Measurements from ENCODE around the gene GPR162. TPM values are rescaled to one million over a fixed set of nuclear protein-coding genes. Genes with fewer than 3 reads are reported as not detected.

The GPR162 gene
- total and polyA plus RNA-seq, 4 experiments from 2014 or later: 0.32 TPM; not detected in 3

- Histone ChIP-seq H3K4me3 (ENCODE audit: low read length in 2 of 2) (no peak overlapping the region), H3K9me3 (ENCODE audit: control insufficient read depth in 1 of 2, low read length in 2 of 2) (no peaks in the 10 kb centered on the region), H3K27ac (ENCODE audit: low read depth, low read length) (peak overlapping the region; percentile 18), H3K27me3 (ENCODE audit: insufficient read depth, low read length) (peaks cover 17% of the 10 kb centered on the region), H3K4me1 (ENCODE audit: insufficient read depth, low read length) (peaks cover 54% of the 10 kb centered on the region), H3K36me3 (ENCODE audit: insufficient read depth, low read length) (no peaks in the 10 kb centered on the region)
- Mint-ChIP-seq H3K36me3 (peaks cover 0 to 3% of the 10 kb centered on the region in 2 donors), H3K4me3 (peak overlapping the region; percentile 10 to 94 (median 81)), H3K4me1 (peaks cover 30 to 75% (median 56%) of the 10 kb centered on the region in 4 donors), H3K27me3 (peaks cover 8 to 36% of the 10 kb centered on the region in 2 donors), H3K9me3 (peaks cover 0 to 5% (median 0%) of the 10 kb centered on the region in 8 donors), H3K27ac (peak overlapping the region; percentile 78 to 95 (median 89))
- ChIA-PET CTCF (ENCODE audit: partially characterized antibody) (interaction anchor here (1.9 to 28.3 kb wide), 6 partner anchors 9 to 53 kb away, joined by 5 to 343 read pairs (median 24); partner anchors contain the start of genes CD4, GPR162, MLF2 and P3H3), POLR2A (ENCODE audit: partially characterized antibody) (interaction anchor here (1.3 to 5.4 kb wide), 11 partner anchors 8 to 97 kb away, joined by 4 to 44 read pairs (median 5); partner anchors contain the start of genes CD4, MLF2, P3H3 and PTMS)
- intact Hi-C loops (cut with micrococcal nuclease): no loop called here
- no peak for DNase-seq
Observed at GRCh38 chr12:6775185-6776174, 46.1 kb upstream of the GPR162 start.

- peaks cover 22 to 65% (median 45%) of the 10 kb centered on the region in 4 donors for H3K4me1 Mint-ChIP-seq
- Histone ChIP-seq H3K4me1 (ENCODE audit: insufficient read depth, low read length) (peaks cover 39% of the 10 kb centered on the region), H3K9me3 (ENCODE audit: control insufficient read depth in 1 of 2, low read length in 2 of 2) (no peaks in the 10 kb centered on the region), H3K36me3 (ENCODE audit: insufficient read depth, low read length) (no peaks in the 10 kb centered on the region), H3K27ac (ENCODE audit: low read depth, low read length) (no peak overlapping the region), H3K4me3 (ENCODE audit: low read length in 2 of 2) (no peak overlapping the region), H3K27me3 (ENCODE audit: insufficient read depth, low read length) (peaks cover 17% of the 10 kb centered on the region)
- H3K36me3 Mint-ChIP-seq: peaks cover 0 to 3% of the 10 kb centered on the region in 2 donors
- ChIA-PET CTCF (ENCODE audit: partially characterized antibody) (interaction anchor here (1.1 to 28.3 kb wide), 7 partner anchors 9 to 175 kb away, joined by 3 to 343 read pairs (median 19); partner anchors contain the start of genes CD4, GPR162, MLF2 and P3H3), POLR2A (ENCODE audit: partially characterized antibody) (interaction anchor here (1.0 to 3.5 kb wide), 4 partner anchors 11 to 24 kb away, joined by 3 to 22 read pairs (median 12); partner anchors contain the start of genes CD4, MLF2 and PTMS)
- peaks cover 6 to 25% of the 10 kb centered on the region in 2 donors for H3K27me3 Mint-ChIP-seq
- no peak for DNase-seq
- no peak overlapping the region for H3K4me3 Mint-ChIP-seq
- H3K27ac Mint-ChIP-seq: peak overlapping the region in 4 of 7 donors; percentile 7 to 40 (median 23)
- intact Hi-C loops (cut with micrococcal nuclease): no loop called here
- H3K9me3 Mint-ChIP-seq: peaks cover 0 to 3% (median 0%) of the 10 kb centered on the region in 8 donors
Observed at GRCh38 chr12:6777386-6777785, 44.2 kb upstream of the GPR162 start.

GRCh38 chr12:6778217-6778573, 43.4 kb upstream of the GPR162 start:
- H3K4me1 ChIP-seq (ENCODE audit: insufficient read depth, low read length): peaks cover 31% of the 10 kb centered on the region
- H3K27me3 Mint-ChIP-seq: peaks cover 6 to 24% of the 10 kb centered on the region in 2 donors
- H3K36me3 Mint-ChIP-seq: peaks cover 0 to 3% of the 10 kb centered on the region in 2 donors
- ChIA-PET POLR2A (ENCODE audit: partially characterized antibody) (interaction anchor here (0.6 to 3.5 kb wide), 8 partner anchors 10 to 175 kb away, joined by 3 to 22 read pairs (median 4); partner anchors contain the start of genes CD4, MLF2, PTMS and ZNF384), CTCF (ENCODE audit: partially characterized antibody) (interaction anchor here (0.6 to 28.3 kb wide), 19 partner anchors 8 to 215 kb away, joined by 3 to 343 read pairs (median 4); partner anchors contain the start of genes CD4, COPS7A, GPR162 and MLF2)
- peak overlapping the region; percentile 49 to 98 (median 90) for H3K27ac Mint-ChIP-seq
- H3K9me3 ChIP-seq (ENCODE audit: control insufficient read depth in 1 of 2, low read length in 2 of 2): no peaks in the 10 kb centered on the region
- H3K27ac ChIP-seq (ENCODE audit: low read depth, low read length): peak overlapping the region; percentile 6
- intact Hi-C loops (cut with micrococcal nuclease): loop anchor here (2.0 kb wide), 1 partner anchor 215 kb away; no protein-coding TSS in a partner anchor
- H3K4me3 ChIP-seq (ENCODE audit: low read length in 2 of 2): peak overlapping the region in 1 of 2 donors; percentile 58
- no peaks in the 10 kb centered on the region for H3K36me3 ChIP-seq (ENCODE audit: insufficient read depth, low read length)
- peaks cover 0 to 3% (median 0%) of the 10 kb centered on the region in 8 donors for H3K9me3 Mint-ChIP-seq
- no peak for DNase-seq
- H3K4me3 Mint-ChIP-seq: peak overlapping the region; percentile 67 to 97 (median 86)
- H3K4me1 Mint-ChIP-seq: peaks cover 21 to 62% (median 42%) of the 10 kb centered on the region in 4 donors
- peaks cover 9% of the 10 kb centered on the region for H3K27me3 ChIP-seq (ENCODE audit: insufficient read depth, low read length)

GRCh38 chr12:6778574-6779550, 42.8 kb upstream of the GPR162 start:
- peaks cover 22 to 66% (median 45%) of the 10 kb centered on the region in 4 donors for H3K4me1 Mint-ChIP-seq
- H3K4me3 Mint-ChIP-seq: peak overlapping the region; percentile 67 to 97 (median 86)

DNA sequence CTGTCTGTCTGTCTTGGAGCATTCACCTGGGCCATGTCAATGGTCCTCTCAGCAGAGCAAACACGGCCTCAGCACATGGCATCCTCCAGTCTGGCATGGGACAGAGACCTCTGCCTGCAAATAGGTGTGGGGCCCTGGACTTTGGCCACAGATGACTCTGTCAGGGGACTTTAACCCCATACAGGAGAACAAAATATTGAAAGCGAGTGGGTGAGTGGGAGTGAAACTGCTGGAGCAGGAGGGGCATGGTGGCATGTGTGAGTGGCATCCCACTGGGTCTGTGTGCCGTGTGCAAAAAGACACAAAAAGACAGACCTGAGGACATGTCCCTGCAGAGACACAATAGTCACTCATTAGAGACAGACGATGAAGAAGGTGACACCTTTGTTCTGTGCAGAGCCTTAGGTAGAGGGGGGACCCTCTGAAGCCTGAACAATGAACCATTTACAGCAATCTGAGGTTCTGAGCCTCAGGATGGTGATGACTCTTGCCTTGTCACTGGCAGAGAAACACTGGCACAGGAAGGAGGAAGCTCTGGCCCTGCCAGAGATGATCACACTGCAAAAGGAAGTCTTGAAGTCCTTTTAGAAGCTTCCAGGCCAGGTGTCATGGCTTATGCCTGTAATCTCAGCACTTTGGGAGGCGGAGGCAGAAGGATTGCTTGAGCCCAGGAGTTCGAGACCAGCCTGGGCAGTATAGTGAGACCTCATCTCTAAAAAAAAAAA, 41.8 kb upstream of the GPR162 start:
- peak overlapping the region in 1 of 8 donors; percentile 39 for H3K4me3 Mint-ChIP-seq
- H3K9me3 Mint-ChIP-seq: peaks cover 0 to 3% (median 0%) of the 10 kb centered on the region in 8 donors

More at GRCh38 chr12:6778574-6779550, 42.8 kb upstream of the GPR162 start:
- peaks cover 0 to 3% of the 10 kb centered on the region in 2 donors for H3K36me3 Mint-ChIP-seq
- Histone ChIP-seq H3K27me3 (ENCODE audit: insufficient read depth, low read length) (peaks cover 6% of the 10 kb centered on the region), H3K4me3 (ENCODE audit: low read length in 2 of 2) (peak overlapping the region in 1 of 2 donors; percentile 58), H3K4me1 (ENCODE audit: insufficient read depth, low read length) (peaks cover 28% of the 10 kb centered on the region), H3K27ac (ENCODE audit: low read depth, low read length) (peak overlapping the region; percentile 6), H3K36me3 (ENCODE audit: insufficient read depth, low read length) (no peaks in the 10 kb centered on the region), H3K9me3 (ENCODE audit: control insufficient read depth in 1 of 2, low read length in 2 of 2) (no peaks in the 10 kb centered on the region)
- peaks cover 6 to 21% of the 10 kb centered on the region in 2 donors for H3K27me3 Mint-ChIP-seq
- peak overlapping the region; percentile 49 to 98 (median 90) for H3K27ac Mint-ChIP-seq
- intact Hi-C loops (cut with micrococcal nuclease): loop anchor here (1.0 to 2.0 kb wide), 5 partner anchors 26 to 216 kb away; partner anchors contain the start of gene MLF2
- POLR2A ChIA-PET (ENCODE audit: partially characterized antibody): interaction anchor here (0.6 to 3.5 kb wide), 7 partner anchors 9 to 176 kb away, joined by 3 to 22 read pairs (median 3); partner anchors contain the start of genes CD4, MLF2, PTMS and ZNF384
- DNase-seq: peak; percentile 84 to 90 (median 84)
- CTCF ChIA-PET (ENCODE audit: partially characterized antibody): interaction anchor here (0.6 to 28.3 kb wide), 23 partner anchors 8 to 216 kb away, joined by 3 to 343 read pairs (median 4); partner anchors contain the start of genes CD4, COPS7A, GPR162 and MLF2
- H3K9me3 Mint-ChIP-seq: peaks cover 0 to 3% (median 0%) of the 10 kb centered on the region in 8 donors

More for the DNA sequence above, 41.8 kb upstream of the GPR162 start:
- Mint-ChIP-seq H3K36me3 (peaks cover 0 to 3% of the 10 kb centered on the region in 2 donors), H3K4me1 (peaks cover 18 to 67% (median 41%) of the 10 kb centered on the region in 4 donors), H3K27ac (peak overlapping the region in 6 of 7 donors; percentile 42 to 94 (median 71)), H3K27me3 (peaks cover 2 to 12% of the 10 kb centered on the region in 2 donors)
- no peaks in the 10 kb centered on the region for H3K9me3 ChIP-seq (ENCODE audit: control insufficient read depth in 1 of 2, low read length in 2 of 2)
- CTCF ChIA-PET (ENCODE audit: partially characterized antibody): interaction anchor here (0.6 to 28.3 kb wide), 21 partner anchors 8 to 334 kb away, joined by 3 to 343 read pairs (median 5); partner anchors contain the start of genes CD4, COPS7A, GPR162 and LAG3
- H3K27ac ChIP-seq (ENCODE audit: low read depth, low read length): no peak overlapping the region
- H3K27me3 ChIP-seq (ENCODE audit: insufficient read depth, low read length): no peaks in the 10 kb centered on the region
- H3K36me3 ChIP-seq (ENCODE audit: insufficient read depth, low read length): no peaks in the 10 kb centered on the region
- no peak for DNase-seq
- H3K4me3 ChIP-seq (ENCODE audit: low read length in 2 of 2): no peak overlapping the region
- intact Hi-C loops (cut with micrococcal nuclease): loop anchor here (1.0 to 10.0 kb wide), 6 partner anchors 27 to 355 kb away; partner anchors contain the start of gene MLF2
- peaks cover 28% of the 10 kb centered on the region for H3K4me1 ChIP-seq (ENCODE audit: insufficient read depth, low read length)
- POLR2A ChIA-PET (ENCODE audit: partially characterized antibody): interaction anchor here (1.1 to 5.2 kb wide), 5 partner anchors 9 to 27 kb away, joined by 3 to 26 read pairs (median 10); partner anchors contain the start of genes CD4, MLF2 and PTMS

All from CD4-positive, alpha-beta memory T cell (primary cell).